Fibroblast of mammary gland (primary cell): ENCODE measurements around the gene DGKQ.

Experiments
- DNase-seq: peaks from one replicate; pipeline ENCODE4 v3.0.0-alpha.2; 2010; ENCODE audit warnings: low read depth
- H3K4me3 ChIP-seq: 2 replicates; pipeline ENCODE4 v1.5.1; 2011; ENCODE audit warnings: low read depth, mild to moderate bottlenecking, low read length, moderate library complexity; ENCODE audit not compliant: control insufficient read depth
- TF ChIP-seq, protein P1 (sequence below): conservative IDR thresholded peaks from 2 replicates; pipeline ENCODE4 v1.5.1; 2011; ENCODE audit warnings: low read depth, low read length, inconsistent platforms; ENCODE audit not compliant: control insufficient read depth, insufficient read depth

The DGKQ gene

GRCh38 chr4:1014291-1015167, 41.2 kb upstream of the DGKQ start:
- DNase-seq = no peak
- TF ChIP-seq, protein P1, sequence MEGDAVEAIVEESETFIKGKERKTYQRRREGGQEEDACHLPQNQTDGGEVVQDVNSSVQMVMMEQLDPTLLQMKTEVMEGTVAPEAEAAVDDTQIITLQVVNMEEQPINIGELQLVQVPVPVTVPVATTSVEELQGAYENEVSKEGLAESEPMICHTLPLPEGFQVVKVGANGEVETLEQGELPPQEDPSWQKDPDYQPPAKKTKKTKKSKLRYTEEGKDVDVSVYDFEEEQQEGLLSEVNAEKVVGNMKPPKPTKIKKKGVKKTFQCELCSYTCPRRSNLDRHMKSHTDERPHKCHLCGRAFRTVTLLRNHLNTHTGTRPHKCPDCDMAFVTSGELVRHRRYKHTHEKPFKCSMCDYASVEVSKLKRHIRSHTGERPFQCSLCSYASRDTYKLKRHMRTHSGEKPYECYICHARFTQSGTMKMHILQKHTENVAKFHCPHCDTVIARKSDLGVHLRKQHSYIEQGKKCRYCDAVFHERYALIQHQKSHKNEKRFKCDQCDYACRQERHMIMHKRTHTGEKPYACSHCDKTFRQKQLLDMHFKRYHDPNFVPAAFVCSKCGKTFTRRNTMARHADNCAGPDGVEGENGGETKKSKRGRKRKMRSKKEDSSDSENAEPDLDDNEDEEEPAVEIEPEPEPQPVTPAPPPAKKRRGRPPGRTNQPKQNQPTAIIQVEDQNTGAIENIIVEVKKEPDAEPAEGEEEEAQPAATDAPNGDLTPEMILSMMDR = no peak
- H3K4me3 ChIP-seq = no peak overlapping the region

DNA sequence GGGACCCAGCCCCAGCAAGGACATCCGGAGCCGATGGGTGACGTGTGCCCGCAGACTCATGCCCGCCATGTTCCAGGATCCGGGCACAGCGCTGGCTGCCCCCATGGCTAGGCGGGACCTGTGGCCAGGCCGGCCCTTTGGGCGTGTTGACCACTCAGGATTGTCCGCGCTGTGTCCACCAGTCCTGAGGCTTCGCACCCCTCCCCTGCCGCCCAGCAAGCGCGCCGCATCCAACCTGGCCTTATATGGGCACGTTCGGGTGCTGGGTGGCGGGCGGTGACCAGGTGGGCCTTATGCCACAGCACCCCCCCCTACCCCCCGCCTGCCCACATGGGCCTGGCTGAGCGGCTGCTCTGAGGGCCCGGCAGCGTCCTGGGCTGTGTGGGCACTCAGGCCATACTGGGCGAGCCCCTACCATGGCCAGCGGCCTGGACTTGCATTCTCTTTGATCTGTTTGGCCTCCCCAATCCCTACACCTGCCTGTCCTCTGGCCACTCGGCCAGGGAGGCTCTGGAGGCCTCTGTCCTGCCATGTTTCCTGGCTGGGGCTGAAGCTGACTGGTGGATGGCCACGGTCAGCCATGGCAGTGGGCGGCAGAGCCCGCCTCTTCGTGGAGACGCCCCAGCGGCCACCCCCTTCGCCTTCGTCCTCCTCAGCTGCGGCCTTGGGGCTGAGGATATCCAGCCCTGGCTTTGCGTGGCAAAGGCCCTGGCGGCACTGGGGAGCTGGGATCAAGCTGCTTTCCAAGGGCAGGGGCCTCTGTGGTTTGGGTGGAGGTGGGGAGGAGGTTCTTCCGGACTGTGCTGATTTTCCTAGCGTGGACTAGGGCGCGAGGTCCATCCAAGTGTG, 40.1 kb upstream of the DGKQ start:
- DNase-seq = no peak
- TF ChIP-seq, protein P1 = no peak

DNA sequence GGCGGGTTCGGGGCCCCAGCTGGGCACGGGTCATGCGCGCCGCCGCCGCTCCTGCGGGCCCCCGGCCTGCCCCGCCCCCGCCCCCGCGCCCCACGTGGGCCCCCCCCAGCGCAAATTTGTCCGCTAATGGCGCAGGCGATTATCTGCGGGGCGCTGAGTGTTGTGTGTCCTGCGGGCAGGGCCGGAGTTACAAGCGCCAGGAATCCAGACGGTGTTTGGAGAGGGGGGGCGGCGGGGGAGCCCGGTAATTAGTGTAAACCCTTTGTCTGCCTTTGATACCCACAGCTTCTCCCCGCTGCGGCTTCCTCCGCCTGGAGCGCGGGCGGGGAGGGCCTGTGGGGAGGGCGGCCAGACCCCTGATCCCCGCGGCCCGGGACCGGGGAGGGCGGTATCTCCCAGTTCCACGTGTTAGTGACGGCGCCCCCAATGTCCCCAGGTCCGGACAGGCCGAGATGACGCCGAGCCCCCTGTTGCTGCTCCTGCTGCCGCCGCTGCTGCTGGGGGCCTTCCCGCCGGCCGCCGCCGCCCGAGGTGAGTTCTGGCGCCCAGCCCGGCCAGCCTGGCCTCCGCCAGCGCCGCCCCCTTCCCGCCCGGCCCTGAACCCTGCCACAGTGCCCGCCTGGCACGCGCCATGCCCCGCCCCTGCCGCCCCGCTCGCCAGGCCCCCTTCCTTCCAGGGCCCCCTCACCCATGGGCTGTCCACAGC, 38.8 kb upstream of the DGKQ start:
- no peak for DNase-seq
- peak overlapping the region; percentile 46 for H3K4me3 ChIP-seq
- TF ChIP-seq, protein P1 = no peak

More for the DNA sequence above, 40.1 kb upstream of the DGKQ start:
- no peak overlapping the region for H3K4me3 ChIP-seq

DNA sequence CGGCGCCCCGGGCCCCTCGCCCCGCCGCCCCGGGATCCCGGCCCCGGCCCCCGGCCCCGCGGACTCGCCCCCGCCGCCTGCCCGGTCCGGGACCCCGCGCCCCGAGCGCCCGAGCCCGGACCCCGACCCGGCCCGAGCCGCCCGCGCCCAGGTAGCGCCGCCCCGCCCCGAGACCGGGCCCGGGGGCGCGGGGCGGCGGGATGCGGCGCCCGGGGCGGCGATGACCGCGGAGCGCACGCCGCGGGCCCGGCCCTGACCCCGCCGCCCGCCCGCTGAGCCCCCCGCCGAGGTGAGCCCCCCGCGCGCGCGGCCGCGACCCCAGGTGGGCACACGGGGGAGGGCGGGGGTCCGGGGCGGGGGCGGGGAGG, 38.3 kb upstream of the DGKQ start:
- TF ChIP-seq, protein P1 = no peak
- DNase-seq = no peak
- H3K4me3 ChIP-seq = no peak overlapping the region

DNA sequence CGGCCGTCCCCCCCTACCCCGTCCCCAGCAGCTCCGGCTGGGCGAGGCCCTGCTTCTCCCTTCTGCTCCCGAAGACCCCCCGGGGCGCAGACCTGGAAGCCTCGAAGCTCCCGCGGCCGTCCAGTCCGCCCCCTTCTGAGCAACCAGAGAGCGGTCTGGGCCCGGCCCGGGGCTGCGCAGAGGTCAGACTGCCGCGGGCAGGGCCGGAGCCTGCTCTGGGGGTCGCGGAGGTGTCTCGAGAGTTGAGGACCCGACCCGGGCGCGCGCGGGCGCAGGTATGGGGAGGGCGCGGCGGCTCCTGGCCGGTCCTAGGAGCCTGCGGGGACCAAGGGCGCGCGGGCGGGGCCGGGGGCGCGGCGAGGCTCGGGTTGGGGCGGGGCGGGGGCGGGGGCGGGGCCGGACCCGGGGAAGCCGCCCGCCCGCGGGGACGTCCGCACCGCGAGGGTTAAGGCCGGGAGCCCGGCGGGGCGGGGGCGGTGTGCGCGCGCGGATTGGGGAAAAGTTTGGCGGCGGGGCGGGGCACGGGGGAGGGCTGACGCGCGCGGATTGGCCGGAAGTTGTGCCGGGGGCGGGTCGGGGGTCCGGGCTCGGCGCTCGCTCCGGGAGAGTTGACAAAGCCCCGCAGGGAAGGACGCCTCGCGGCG, 37.8 kb upstream of the DGKQ start, which contains the start of gene FGFRL1:
Gene FGFRL1, plus strand, starts transcription at position 605 of the 644 bp plus-strand sequence. CDS start 860 bp downstream, outside the sequence.
- H3K4me3 ChIP-seq = peak within 1 kb of the TSS; percentile 46
- TF ChIP-seq, protein P1 = no peak
- DNase-seq = peak; percentile 75
